KOPT-K1 (cell line): ENCODE measurements around the gene IL1RAPL2.

ENCODE experiments used
- H3K27ac ChIP-seq: fragments of 200-600 bp; sonication (generic); 2 replicates; pipeline ENCODE4 v1.5.1; 2016; ENCODE audit warnings: antibody characterized with exemption, mild to moderate bottlenecking, low read depth, low read length; ENCODE audit not compliant: poor library complexity, severe bottlenecking
- H3K36me3 ChIP-seq: fragments of 200-600 bp; sonication (generic); 2 replicates; pipeline ENCODE4 v1.5.1; 2017; ENCODE audit warnings: antibody characterized with exemption, mild to moderate bottlenecking, low read length, moderate library complexity; ENCODE audit not compliant: insufficient read depth
- H3K9me3 ChIP-seq: fragments of 200-600 bp; sonication (generic); 2 replicates; pipeline ENCODE4 v1.5.1; 2017; ENCODE audit warnings: antibody characterized with exemption, low read length, mild to moderate bottlenecking; ENCODE audit not compliant: insufficient read depth, poor library complexity, severe bottlenecking

IL1RAPL2 gene

DNA sequence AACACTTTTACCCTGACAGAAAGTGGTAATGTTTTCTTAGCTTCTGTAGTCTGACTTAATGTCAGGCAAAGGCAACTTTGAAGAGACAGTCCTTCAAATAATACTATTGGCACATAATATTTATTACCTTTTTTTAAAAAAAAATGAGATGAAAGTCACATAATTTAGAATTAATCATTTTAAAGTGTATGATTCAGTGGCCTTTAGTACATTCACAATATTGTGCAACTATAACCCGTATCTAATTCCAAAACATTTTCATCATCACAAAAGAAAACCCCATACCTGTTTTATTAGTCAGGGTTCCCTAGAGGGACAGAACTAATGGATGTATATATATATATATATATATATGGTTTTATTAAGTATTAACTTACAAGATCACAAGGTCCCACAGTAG is 749.2 kb downstream of the IL1RAPL2 start:
- H3K27ac ChIP-seq = no peak overlapping the region

GRCh38 chrX:105317117-105317516 is 751.1 kb downstream of the IL1RAPL2 start:
- no peak overlapping the region for H3K27ac ChIP-seq
- no peaks in the 10 kb centered on the region for H3K9me3 ChIP-seq
- H3K36me3 ChIP-seq = no peaks in the 10 kb centered on the region

More for the DNA sequence above, 749.2 kb downstream of the IL1RAPL2 start:
- no peaks in the 10 kb centered on the region for H3K36me3 ChIP-seq
- no peaks in the 10 kb centered on the region for H3K9me3 ChIP-seq

DNA sequence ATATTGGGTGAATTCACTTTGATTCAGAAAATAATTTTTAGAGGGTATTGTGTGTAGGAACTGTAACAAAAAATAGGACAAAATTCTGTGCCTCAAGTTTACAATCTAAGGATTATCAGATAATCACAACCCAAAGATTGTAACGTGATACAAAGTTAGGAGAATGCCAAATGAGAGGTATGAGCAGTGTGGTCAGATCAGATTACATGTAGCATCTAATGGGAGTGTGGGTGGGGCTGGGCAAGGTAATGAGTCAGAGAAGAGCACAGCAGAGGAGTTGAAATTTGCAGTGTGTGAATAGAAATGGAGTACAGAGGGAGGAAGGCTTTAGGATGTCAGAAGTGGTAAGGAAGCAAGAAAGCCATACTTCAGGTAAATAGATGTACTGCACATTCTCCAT is 757.9 kb downstream of the IL1RAPL2 start:
- Histone ChIP-seq H3K36me3 (no peaks in the 10 kb centered on the region), H3K27ac (no peak overlapping the region), H3K9me3 (no peaks in the 10 kb centered on the region)

- no peaks in the 10 kb centered on the region for H3K9me3 ChIP-seq
- H3K27ac ChIP-seq = no peak overlapping the region
- no peaks in the 10 kb centered on the region for H3K36me3 ChIP-seq
Observed at GRCh38 chrX:105328773-105329172, 762.8 kb downstream of the IL1RAPL2 start.

DNA sequence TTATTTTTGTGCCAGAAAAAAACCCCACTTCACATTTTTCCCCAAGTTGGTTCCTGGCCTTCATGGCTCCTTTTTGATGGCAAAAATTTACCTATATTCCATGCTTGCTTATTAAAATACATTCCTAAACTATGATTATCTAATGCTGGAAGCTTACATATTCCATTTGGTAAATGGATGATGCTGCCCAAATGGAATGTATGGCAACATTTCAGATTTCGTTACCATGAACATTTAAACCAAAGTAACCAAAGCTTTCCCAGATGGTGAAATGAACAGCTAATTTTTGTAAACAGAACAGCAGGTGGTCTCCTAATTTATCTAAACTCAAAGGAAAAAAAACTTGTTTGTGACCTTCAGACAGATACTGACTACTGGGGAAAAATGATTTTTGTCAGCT is 765.2 kb downstream of the IL1RAPL2 start:
- Histone ChIP-seq H3K36me3 (no peaks in the 10 kb centered on the region), H3K27ac (no peak overlapping the region), H3K9me3 (no peaks in the 10 kb centered on the region)

DNA sequence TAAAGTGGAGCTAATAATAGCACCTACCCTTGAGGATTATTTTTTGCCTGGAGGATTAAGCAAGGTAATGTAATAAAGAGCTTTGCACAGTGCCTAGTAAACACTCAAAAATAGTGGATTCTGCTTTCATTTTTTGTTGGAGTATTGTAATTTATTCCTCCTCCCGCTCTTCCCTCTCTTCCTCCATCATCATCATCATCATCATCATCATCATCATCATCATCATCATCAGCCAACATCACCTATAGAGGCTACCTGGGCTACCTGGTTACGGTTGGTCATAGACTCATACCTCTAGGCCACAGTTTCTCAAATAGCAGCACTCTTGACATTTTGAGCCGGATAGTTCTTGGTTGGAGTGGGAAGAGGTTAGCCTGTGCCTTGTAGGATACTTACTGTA is 781.4 kb downstream of the IL1RAPL2 start:
- no peak overlapping the region for H3K27ac ChIP-seq
- no peaks in the 10 kb centered on the region for H3K9me3 ChIP-seq
- no peaks in the 10 kb centered on the region for H3K36me3 ChIP-seq

DNA sequence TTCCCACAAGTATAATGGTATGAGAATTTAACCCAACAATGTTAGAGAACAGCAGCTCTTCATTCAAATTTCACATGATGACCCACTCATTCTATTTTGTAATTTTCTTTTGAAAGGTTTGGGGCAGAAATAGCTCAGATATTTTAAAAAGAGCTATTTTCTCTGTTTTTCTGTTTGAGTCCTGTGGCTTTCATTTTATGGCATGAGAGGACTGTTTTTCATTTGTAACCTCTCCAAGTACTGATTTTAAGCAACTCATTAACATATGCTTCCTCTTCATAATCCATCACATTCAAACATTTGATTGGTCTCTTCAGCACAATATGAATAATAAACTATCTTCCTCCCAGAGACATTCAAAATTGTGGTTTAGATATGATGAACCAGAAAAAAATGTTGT is 783.5 kb downstream of the IL1RAPL2 start:
- H3K36me3 ChIP-seq = no peaks in the 10 kb centered on the region
- H3K9me3 ChIP-seq = no peaks in the 10 kb centered on the region
- no peak overlapping the region for H3K27ac ChIP-seq

- Histone ChIP-seq H3K9me3 (no peaks in the 10 kb centered on the region), H3K36me3 (no peaks in the 10 kb centered on the region), H3K27ac (no peak overlapping the region)
Observed at GRCh38 chrX:105375816-105376215, 809.8 kb downstream of the IL1RAPL2 start.

GRCh38 chrX:105424729-105425128 is 858.7 kb downstream of the IL1RAPL2 start:
- Histone ChIP-seq H3K9me3 (no peaks in the 10 kb centered on the region), H3K27ac (no peak overlapping the region), H3K36me3 (no peaks in the 10 kb centered on the region)

GRCh38 chrX:105451401-105451800 is 885.4 kb downstream of the IL1RAPL2 start:
- H3K27ac ChIP-seq = no peak overlapping the region
- H3K36me3 ChIP-seq = no peaks in the 10 kb centered on the region
- H3K9me3 ChIP-seq = no peaks in the 10 kb centered on the region

- Histone ChIP-seq H3K27ac (no peak overlapping the region), H3K9me3 (no peaks in the 10 kb centered on the region), H3K36me3 (no peaks in the 10 kb centered on the region)
Observed at GRCh38 chrX:105458846-105459245, 892.8 kb downstream of the IL1RAPL2 start.

GRCh38 chrX:105460376-105460775 is 894.4 kb downstream of the IL1RAPL2 start:
- H3K9me3 ChIP-seq = no peaks in the 10 kb centered on the region
- H3K27ac ChIP-seq = no peak overlapping the region
- H3K36me3 ChIP-seq = no peaks in the 10 kb centered on the region

- Histone ChIP-seq H3K9me3 (no peaks in the 10 kb centered on the region), H3K27ac (no peak overlapping the region), H3K36me3 (no peaks in the 10 kb centered on the region)
Observed at GRCh38 chrX:105461016-105461415, 895.0 kb downstream of the IL1RAPL2 start.

DNA sequence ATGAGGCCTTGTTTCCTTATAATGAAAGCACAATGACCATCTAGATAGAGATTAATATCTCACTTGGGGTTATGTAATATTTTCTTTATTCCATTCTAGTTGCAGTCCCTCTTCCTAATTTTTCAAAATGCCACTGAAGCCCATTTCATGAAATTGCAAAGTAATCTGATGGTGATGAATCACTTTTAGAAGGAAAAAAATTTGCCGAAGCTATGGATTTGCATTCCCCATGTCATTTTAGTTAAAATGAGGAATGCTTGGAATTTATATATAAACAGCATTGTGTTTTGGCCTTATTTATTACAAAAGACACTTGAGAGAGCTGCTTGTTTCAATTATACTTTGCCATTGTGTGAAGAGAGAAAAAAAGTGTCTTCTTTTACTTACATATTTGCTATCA is 896.2 kb downstream of the IL1RAPL2 start:
- no peak overlapping the region for H3K27ac ChIP-seq
- H3K36me3 ChIP-seq = no peaks in the 10 kb centered on the region
- H3K9me3 ChIP-seq = no peaks in the 10 kb centered on the region

DNA sequence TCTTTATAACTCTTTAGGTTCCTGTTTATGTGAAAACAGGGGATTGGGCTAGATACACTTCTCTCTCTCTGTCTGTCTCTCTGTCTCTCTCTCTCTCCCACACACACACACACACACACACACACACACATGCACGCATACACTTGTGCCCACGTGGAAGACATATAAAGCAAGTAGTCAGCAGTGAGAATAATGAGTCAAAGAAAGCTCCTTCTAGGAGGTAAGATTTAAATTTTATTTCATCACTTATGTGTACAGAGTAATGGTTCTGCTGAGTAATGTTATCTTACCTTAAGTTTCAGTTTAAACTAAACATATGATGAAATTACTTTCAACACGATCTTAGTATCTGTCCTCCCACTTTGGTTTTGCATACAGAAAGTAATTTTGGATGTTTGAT is 897.5 kb downstream of the IL1RAPL2 start:
- Histone ChIP-seq H3K9me3 (no peaks in the 10 kb centered on the region), H3K27ac (no peak overlapping the region), H3K36me3 (no peaks in the 10 kb centered on the region)

DNA sequence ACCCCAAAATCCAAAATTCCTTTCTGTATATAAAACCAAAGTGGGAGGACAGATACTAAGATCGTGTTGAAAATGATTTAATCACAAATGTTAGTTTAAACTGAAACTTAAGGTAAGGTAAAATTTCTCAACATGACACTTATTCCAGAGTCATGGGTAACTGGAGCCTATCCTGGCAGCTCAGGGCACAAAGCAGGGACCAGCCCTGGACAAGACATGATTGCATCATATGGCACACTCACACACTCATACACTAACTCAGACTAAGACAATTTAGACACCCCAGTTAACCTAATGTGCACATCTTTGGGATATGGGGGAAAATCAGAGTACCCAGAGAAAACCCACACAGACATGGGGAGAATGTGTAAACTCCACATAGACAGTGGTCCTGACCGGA is 898.6 kb downstream of the IL1RAPL2 start:
- Histone ChIP-seq H3K36me3 (no peaks in the 10 kb centered on the region), H3K9me3 (no peaks in the 10 kb centered on the region), H3K27ac (no peak overlapping the region)

GRCh38 chrX:105468741-105469140 is 902.7 kb downstream of the IL1RAPL2 start:
- Histone ChIP-seq H3K27ac (no peak overlapping the region), H3K36me3 (no peaks in the 10 kb centered on the region), H3K9me3 (no peaks in the 10 kb centered on the region)
